Gastroesophageal sphincter (tissue), 4 donors: Measurements from ENCODE around the gene TBC1D2B. TPM values are rescaled to one million over a fixed set of nuclear protein-coding genes. Genes with fewer than 3 reads are reported as not detected.

Experiments
- ATAC-seq: fragments of 150-250 bp; one replicate; pipeline ENCODE4 v1.9.1; 2016; ENCODE audit warnings: mild to moderate bottlenecking, moderate library complexity
- H3K27ac ChIP-seq, 4 donors: fragments of 200-600 bp; sonication (generic) in 3 of 4; 1 replicate in 3 of 4; 2 replicates in 1 of 4; pipeline ENCODE4 v1.5.1; 2016 to 2019
- H3K27me3 ChIP-seq: fragments of 200-600 bp; sonication (generic); one replicate; pipeline ENCODE4 v1.5.1; 2019
- H3K36me3 ChIP-seq, 2 donors: fragments of 200-600 bp; sonication (generic); one replicate each; pipeline ENCODE4 v1.5.1; 2019; ENCODE audit warnings: control low read depth in 1 of 2
- H3K4me1 ChIP-seq, 3 donors: fragments of 200-600 bp; sonication (generic); 1 replicate in 2 of 3; 2 replicates in 1 of 3; pipeline ENCODE4 v1.5.1; 2016 to 2019; ENCODE audit warnings: control low read depth in 2 of 3
- H3K4me3 ChIP-seq, 2 donors: fragments of 200-600 bp; sonication (generic); one replicate each; pipeline ENCODE4 v1.5.1; 2019; ENCODE audit warnings: mild to moderate bottlenecking in 1 of 2, moderate library complexity in 1 of 2
- H3K9me3 ChIP-seq, 3 donors: fragments of 200-600 bp; sonication (generic); one replicate each; pipeline ENCODE4 v1.5.1; 2017 to 2019; ENCODE audit warnings: control low read depth in 2 of 3
- CTCF ChIP-seq, 4 experiments: fragments of 200-600 bp in 2 of 4; fragments of 450-650 bp in 2 of 4; sonication (generic) in 1 of 4; IDR thresholded peaks; one replicate each; pipeline ENCODE4 v1.5.1; 2017 to 2019; ENCODE audit warnings: antibody characterized with exemption in 4 of 4, mild to moderate bottlenecking in 2 of 4, moderate library complexity in 2 of 4
- EP300 ChIP-seq: sonication (generic); formaldehyde crosslinking; IDR thresholded peaks from one replicate; pipeline ENCODE4 v1.6.1; 2017; ENCODE audit warnings: antibody characterized with exemption, mild to moderate bottlenecking
- POLR2A ChIP-seq, 2 donors: fragments of 450-650 bp; IDR thresholded peaks; one replicate each; pipeline ENCODE4 v1.6.1; 2017; ENCODE audit warnings: antibody characterized with exemption in 2 of 2, mild to moderate bottlenecking in 2 of 2, moderate library complexity in 1 of 2
- POLR2AphosphoS5 ChIP-seq: sonication (generic); formaldehyde crosslinking; IDR thresholded peaks from one replicate; pipeline ENCODE4 v1.6.1; 2017; ENCODE audit warnings: antibody characterized with exemption
- WGBS, 2 donors: methylation state at CpG; one replicate each; pipeline ENCODE4 v1.1.5; 2018; ENCODE audit warnings: low coverage in 1 of 2; 5-methylcytosine and 5-hydroxymethylcytosine counted together
- total RNA-seq, 4 donors: library from RNA; depleted of rRNA; stranded (reverse); fragments of >200 nt; gene quantifications; one replicate each; pipeline ENCODE4 v1.1.0, GENCODE V29; 2016

Gene TBC1D2B
- total RNA-seq, 4 donors from 2014 or later = 36.9 to 51.7 (median 46.5) TPM

GRCh38 chr15:78105476-78106241 is 28.1 kb upstream of the TBC1D2B start:
- TF ChIP-seq EP300 (no peak), POLR2AphosphoS5 (no peak), CTCF (IDR thresholded peaks at IDR 0.05) (no peak), POLR2A (IDR thresholded peaks at IDR 0.05) (no peak)
- Histone ChIP-seq H3K36me3 (no peaks in the 10 kb centered on the region), H3K27me3 (no peaks in the 10 kb centered on the region), H3K9me3 (no peaks in the 10 kb centered on the region), H3K4me1 (peaks cover 0 to 4% (median 0%) of the 10 kb centered on the region in 3 donors), H3K4me3 (no peak overlapping the region), H3K27ac (no peak overlapping the region)
- no peak for ATAC-seq
- WGBS, 2 donors = 90% methylated on average over 10 of the region's 16 CpGs; no CpG with 5 or more reads in 1 of the 2 donors

GRCh38 chr15:78104566-78105475 is 27.3 kb upstream of the TBC1D2B start:
- no peaks in the 10 kb centered on the region for H3K27me3 ChIP-seq
- H3K4me1 ChIP-seq = peaks cover 0 to 4% (median 0%) of the 10 kb centered on the region in 3 donors
- no peaks in the 10 kb centered on the region for H3K9me3 ChIP-seq
- no peak for ATAC-seq
- no peaks in the 10 kb centered on the region for H3K36me3 ChIP-seq
- H3K27ac ChIP-seq = no peak overlapping the region
- H3K4me3 ChIP-seq = no peak overlapping the region
- WGBS, 2 donors = 84 to 91% methylated on average over 4 to 5 of the region's 12 CpGs
- no peak for TF ChIP-seq CTCF (IDR thresholded peaks at IDR 0.05)
- TF ChIP-seq EP300 = no peak
- no peak for TF ChIP-seq POLR2AphosphoS5
- TF ChIP-seq POLR2A (IDR thresholded peaks at IDR 0.05) = no peak

- Histone ChIP-seq H3K36me3 (no peaks in the 10 kb centered on the region), H3K4me1 (peaks cover 0 to 4% (median 0%) of the 10 kb centered on the region in 3 donors), H3K27ac (no peak overlapping the region), H3K9me3 (no peaks in the 10 kb centered on the region), H3K27me3 (no peaks in the 10 kb centered on the region), H3K4me3 (no peak overlapping the region)
- WGBS, 2 donors = 67 to 93% methylated on average over 3 of the region's 4 CpGs
- TF ChIP-seq EP300 (no peak), POLR2A (IDR thresholded peaks at IDR 0.05) (no peak), CTCF (IDR thresholded peaks at IDR 0.05) (no peak), POLR2AphosphoS5 (no peak)
- no peak for ATAC-seq
These were observed 26.6 kb upstream of the TBC1D2B start for GRCh38 chr15:78104119-78104479.

- WGBS, 2 donors = 83% methylated on average over 8 of the region's 12 CpGs; no CpG with 5 or more reads in 1 of the 2 donors
- Histone ChIP-seq H3K36me3 (no peaks in the 10 kb centered on the region), H3K27me3 (no peaks in the 10 kb centered on the region), H3K4me3 (no peak overlapping the region), H3K4me1 (peaks cover 0 to 4% (median 0%) of the 10 kb centered on the region in 3 donors), H3K27ac (no peak overlapping the region), H3K9me3 (no peaks in the 10 kb centered on the region)
- ATAC-seq = no peak
- TF ChIP-seq CTCF (IDR thresholded peaks at IDR 0.05) = no peak
These were observed 26.1 kb upstream of the TBC1D2B start for GRCh38 chr15:78103406-78104118.
